Measurements from ENCODE around the gene RPS21.

The RPS21 gene

GRCh38 chr20:62410746-62411478 lies 24.0 kb downstream of the RPS21 start:
- no peak for DNase-seq (ENCODE audit: low spot score)

- no peak for DNase-seq (ENCODE audit: low spot score)
Observed at GRCh38 chr20:62411479-62412193, 24.7 kb downstream of the RPS21 start.

DNA sequence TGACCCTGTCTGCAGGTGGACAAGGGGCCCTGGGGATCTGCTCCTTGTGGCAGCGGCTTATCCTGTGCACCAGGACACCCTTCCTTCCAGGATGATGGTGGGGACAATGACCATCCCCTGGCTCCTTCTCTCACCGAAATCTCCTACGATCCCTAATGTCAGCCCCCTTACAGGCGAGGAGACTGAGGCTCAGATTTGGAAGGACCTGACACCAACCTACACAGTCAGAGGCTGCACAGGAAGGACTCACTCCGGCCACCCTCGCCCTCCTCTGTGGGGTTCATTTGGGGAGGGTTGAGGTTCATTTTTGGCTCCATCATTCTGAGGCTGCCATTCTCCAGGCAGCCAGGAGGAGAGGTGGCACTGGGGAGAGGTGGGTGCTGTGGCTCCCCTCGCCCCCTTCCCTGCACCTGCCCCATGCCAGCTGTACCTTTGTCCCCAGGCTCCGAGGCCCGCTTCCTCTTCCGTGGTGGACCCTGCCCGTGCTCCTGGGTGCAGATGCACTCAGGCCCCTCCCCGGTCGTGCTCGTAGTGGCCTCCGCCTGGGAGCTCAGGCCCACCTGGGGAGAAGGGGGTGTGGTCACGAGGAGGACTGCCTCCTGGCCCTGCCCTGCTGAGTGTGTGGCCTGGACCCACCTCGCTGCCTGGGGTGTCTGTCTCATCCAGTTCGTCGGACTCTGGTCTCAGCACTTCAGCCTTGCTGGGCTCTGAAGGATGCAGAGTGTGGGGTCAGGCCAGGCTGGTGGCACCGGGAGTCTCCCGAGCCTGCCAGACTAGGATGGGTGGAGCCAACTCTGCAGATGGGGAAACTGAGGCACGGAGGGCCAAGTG lies 25.5 kb downstream of the RPS21 start:
- no peak for DNase-seq (ENCODE audit: low spot score)

GRCh38 chr20:62413025-62413570 lies 26.2 kb downstream of the RPS21 start:
- no peak for DNase-seq (ENCODE audit: low spot score)

DNA sequence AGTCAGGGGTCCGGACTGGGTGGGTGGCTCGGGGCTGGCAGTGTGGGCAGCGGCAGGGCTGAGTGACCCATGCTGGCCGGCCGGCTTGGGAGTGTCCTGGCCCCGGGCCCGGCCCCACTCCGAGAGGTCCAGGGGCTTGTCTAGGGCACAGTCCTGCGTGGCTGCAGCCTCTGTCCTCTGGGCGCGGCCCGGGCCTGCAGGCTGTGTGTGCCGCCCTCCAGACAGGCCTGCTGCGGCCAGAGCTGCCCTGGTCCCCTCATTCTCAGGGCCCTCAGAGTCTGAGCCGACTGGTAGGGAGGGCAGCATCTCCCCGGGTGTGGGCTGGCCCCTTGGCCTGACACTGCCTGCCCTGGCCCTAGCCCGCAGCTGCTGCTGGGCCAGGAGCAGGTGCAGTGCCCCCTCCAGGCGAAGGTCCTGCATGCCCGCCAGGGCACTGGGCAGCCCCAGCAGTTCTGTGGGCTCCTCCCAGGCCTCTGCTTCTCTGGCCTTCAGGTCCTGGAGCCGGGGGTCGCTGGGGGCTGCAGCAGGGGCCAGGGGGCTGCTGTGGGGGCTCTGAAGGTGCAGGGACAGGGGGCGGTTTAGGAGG lies 27.1 kb downstream of the RPS21 start:
- no peak for DNase-seq (ENCODE audit: low spot score)

- no peak for DNase-seq (ENCODE audit: low spot score)
Observed at GRCh38 chr20:62415354-62416111, 28.6 kb downstream of the RPS21 start.

GRCh38 chr20:62416651-62417637 lies 30.0 kb downstream of the RPS21 start:
- DNase-seq (ENCODE audit: low spot score), result no peak

- DNase-seq (ENCODE audit: low spot score), result no peak
Observed at GRCh38 chr20:62417981-62418708, 31.2 kb downstream of the RPS21 start.

GRCh38 chr20:62418709-62419487 lies 32.0 kb downstream of the RPS21 start:
- DNase-seq (ENCODE audit: low spot score), result no peak

- DNase-seq (ENCODE audit: low spot score), result no peak
Observed at GRCh38 chr20:62419759-62420158, 32.9 kb downstream of the RPS21 start.

DNA sequence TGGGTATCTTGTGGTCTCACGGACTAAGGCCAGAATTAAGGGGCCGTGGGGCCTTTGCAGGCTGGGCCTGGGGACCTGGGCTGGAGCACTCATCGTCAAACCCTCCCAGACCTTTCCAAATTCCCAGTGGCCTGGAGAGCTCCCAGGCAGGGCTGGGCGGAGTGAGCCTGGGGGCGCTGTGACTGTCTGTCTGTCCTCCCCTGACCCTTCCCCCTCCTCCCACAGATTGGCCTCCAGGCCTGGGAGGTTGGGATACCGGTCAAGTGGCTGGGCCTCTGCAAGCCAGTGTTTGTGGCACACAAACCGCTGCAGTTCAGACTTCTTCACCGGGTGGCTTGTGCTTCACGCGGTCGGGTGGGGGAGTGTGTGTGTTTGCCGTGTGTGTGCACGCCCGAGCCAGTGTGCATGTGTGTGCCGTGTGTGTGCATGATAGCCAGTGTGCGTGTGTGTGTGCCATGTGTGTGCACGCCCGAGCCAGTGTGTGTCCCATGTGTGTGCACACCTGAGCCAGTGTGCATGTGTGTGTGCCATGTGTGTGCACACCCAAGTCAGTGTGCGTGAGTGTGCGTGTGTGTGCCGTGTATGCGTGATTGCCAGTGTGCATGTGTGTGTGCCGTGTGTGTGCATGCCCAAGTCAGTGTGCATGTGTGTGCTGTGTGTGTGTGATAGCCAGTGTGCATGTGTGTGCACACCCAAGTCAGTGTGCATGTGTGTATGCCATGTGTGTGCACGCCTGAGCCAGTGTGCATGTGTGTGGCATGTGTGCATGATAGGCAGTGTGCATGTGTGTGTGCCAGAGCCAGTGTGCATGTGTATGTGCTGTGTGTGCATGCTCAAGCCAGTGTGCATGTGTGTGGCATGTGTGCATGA lies 34.2 kb downstream of the RPS21 start:
- no peak for DNase-seq (ENCODE audit: low spot score)

DNA sequence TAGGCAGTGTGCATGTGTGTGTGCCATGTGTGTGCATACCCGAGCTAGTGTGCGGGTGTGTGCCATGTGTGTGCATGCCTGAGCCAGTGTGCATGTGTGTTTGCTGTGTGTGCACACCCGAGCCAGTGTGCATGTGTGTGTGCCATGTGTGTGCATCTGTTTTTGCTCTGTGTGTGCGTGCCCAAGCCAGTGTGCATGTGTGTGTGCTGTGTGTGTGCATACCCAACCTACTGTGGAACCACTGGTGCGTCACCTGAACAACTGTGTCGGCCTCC lies 34.8 kb downstream of the RPS21 start:
- no peak for DNase-seq (ENCODE audit: low spot score)

GRCh38 chr20:62422636-62423325 lies 35.9 kb downstream of the RPS21 start:
- no peak for DNase-seq (ENCODE audit: low spot score)

GRCh38 chr20:62423326-62423706 lies 36.4 kb downstream of the RPS21 start:
- no peak for DNase-seq (ENCODE audit: low spot score)

DNA sequence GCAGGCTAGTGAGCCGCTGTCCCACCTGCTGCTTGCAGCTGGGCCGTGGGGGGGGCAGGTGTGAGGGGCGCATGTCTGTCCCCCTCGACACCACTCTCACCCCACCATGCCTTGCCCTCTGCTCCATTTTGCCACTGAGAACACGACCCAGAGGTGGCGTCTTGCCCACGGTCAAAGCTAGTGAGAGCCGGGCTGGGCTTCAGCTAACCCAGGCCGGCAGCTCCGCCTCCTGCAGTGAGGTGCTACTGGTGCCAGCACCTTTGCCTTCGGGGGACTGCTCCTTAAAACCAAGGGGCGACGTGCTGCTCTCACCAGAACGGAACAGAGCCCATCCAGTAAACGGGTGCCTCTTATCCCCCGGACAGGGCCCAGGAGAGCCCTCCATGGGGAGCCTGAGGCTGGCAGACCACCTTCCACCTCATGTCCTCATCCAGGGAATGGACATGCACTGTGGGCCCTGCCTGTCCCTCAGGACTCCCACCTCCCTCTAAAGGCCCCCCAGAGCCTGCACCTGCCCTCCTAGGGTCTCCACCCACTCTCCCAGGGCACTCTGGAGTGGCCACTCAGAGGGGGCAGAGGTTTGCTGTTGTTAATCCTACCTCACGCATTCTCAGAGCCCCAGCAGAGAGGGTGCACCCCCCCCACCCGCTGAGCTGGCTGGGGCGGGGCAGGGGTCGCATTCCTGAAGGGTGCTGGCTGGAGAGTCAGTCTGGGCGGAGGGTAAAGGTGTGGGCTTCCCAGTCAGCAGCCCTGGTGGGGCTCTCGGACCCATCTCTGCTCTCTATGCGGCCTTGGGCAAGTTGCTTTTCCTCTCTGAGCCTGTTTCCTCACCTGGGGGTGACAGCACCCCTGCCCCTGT lies 37.6 kb downstream of the RPS21 start:
- no peak for DNase-seq (ENCODE audit: low spot score)

Measured in pons (tissue), 1 donor.